MM.1S (cell line): ENCODE results near the gene SLC1A7.

Experiments
- CTCF ChIP-seq: fragments of 300-600 bp; sonication (generic); IDR thresholded peaks from 2 replicates; pipeline ENCODE4 v1.5.1; 2016; ENCODE audit warnings: antibody characterized with exemption, low read length, mixed read lengths
- EZH2 ChIP-seq: fragments of 300-600 bp; sonication (generic); optimal IDR thresholded peaks from 2 replicates; pipeline ENCODE3; 2017; ENCODE audit warnings: low read depth, mild to moderate bottlenecking, antibody characterized with exemption, low read length, mixed read lengths

GRCh38 chr1:53077599-53077965 is 64.9 kb downstream of the SLC1A7 start:
- TF ChIP-seq CTCF (no peak), EZH2 (no peak)
